Osteoblast (primary cell): ENCODE data around the gene TULP4. TPM values are rescaled to one million over a fixed set of nuclear protein-coding genes. Genes with fewer than 3 reads are reported as not detected.
"Not testable (repeated sequence)": the region's sequence is repeated elsewhere in the genome, so short reads cannot be mapped to it uniquely, and the experiment has no call there.

Source experiments
- DNase-seq: peaks from one replicate; pipeline ENCODE4 v3.0.0; 2011; ENCODE audit warnings: low spot score, mixed read lengths; ENCODE audit not compliant: insufficient read length; ENCODE audit errors: missing footprints
- H2AFZ ChIP-seq: 2 replicates; pipeline ENCODE4 v1.6.0; 2011; ENCODE audit warnings: mild to moderate bottlenecking, low read length
- H3K27ac ChIP-seq: 2 replicates; pipeline ENCODE4 v1.5.1; 2011; ENCODE audit warnings: mild to moderate bottlenecking, low read depth, low read length, moderate library complexity
- H3K27me3 ChIP-seq: 2 replicates; pipeline ENCODE4 v1.6.0; 2012; ENCODE audit warnings: mild to moderate bottlenecking, control low read depth, inconsistent platforms, low read length, moderate library complexity; ENCODE audit not compliant: insufficient read depth
- H3K36me3 ChIP-seq: 2 replicates; pipeline ENCODE4 v1.5.1; 2011; ENCODE audit warnings: mild to moderate bottlenecking, low read length, control low read depth, moderate library complexity; ENCODE audit not compliant: insufficient read depth
- H3K4me1 ChIP-seq: 2 replicates; pipeline ENCODE4 v1.5.1; 2011; ENCODE audit warnings: mild to moderate bottlenecking, low read length, control low read depth, moderate library complexity; ENCODE audit not compliant: insufficient read depth
- H3K4me2 ChIP-seq: 2 replicates; pipeline ENCODE4 v1.6.0; 2011; ENCODE audit warnings: mild to moderate bottlenecking, low read length; ENCODE audit not compliant: insufficient read depth
- H3K4me3 ChIP-seq: fragments of 200-600 bp; sonication (generic); 3 replicates; pipeline ENCODE4 v1.5.1; 2012; ENCODE audit warnings: mild to moderate bottlenecking, low read length, inconsistent platforms; ENCODE audit not compliant: insufficient read depth
- H3K79me2 ChIP-seq: 2 replicates; pipeline ENCODE4 v1.6.0; 2012; ENCODE audit warnings: mild to moderate bottlenecking, low read length, control low read depth, inconsistent platforms; ENCODE audit not compliant: insufficient read depth
- H3K9me3 ChIP-seq: 2 replicates; pipeline ENCODE4 v1.5.1; 2011; ENCODE audit warnings: low read depth, low read length, control low read depth
- H4K20me1 ChIP-seq: 2 replicates; pipeline ENCODE4 v1.6.0; 2012; ENCODE audit warnings: mild to moderate bottlenecking, low read length, control low read depth; ENCODE audit not compliant: insufficient read depth
- CTCF ChIP-seq: IDR thresholded peaks from 2 replicates; pipeline ENCODE4 v1.5.1; 2011; ENCODE audit warnings: mild to moderate bottlenecking, low read depth, low read length, moderate library complexity; ENCODE audit errors: extremely low read depth
- total RNA-seq: library from RNA; depleted of rRNA; stranded (reverse); fragments of >200 nt; gene quantifications from 2 replicates; pipeline ENCODE4 v1.2.3, GENCODE V29; 2012

Gene TULP4
- total RNA-seq, 1 donor: 172 TPM

DNA sequence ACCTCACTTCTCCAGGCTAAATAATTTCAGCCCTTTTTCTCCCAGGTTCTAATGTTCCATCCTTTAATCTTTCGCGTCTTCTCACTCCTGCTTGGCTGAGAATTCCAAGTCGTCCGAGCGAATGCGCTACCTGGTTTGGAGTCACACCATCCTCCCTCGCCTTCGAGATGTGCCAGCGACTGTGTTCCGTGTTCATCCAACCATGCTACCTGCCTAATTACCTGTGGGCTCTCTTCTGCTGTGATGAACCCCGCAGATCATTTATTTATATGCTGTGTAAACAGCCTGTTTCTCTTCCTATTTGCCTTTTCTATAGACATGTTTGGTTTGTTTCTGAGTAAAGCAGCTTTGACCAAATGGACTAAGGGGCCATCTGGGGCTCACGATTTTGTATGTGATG is 164.1 kb downstream of the TULP4 start:
- H3K36me3 ChIP-seq: peaks cover 21% of the 10 kb centered on the region
- no peak overlapping the region for H3K27ac ChIP-seq
- H2AFZ ChIP-seq: no peak overlapping the region
- peaks cover 20% of the 10 kb centered on the region for H3K4me1 ChIP-seq
- peaks cover 1% of the 10 kb centered on the region for H4K20me1 ChIP-seq
- TF ChIP-seq CTCF: no peak
- H3K4me3 ChIP-seq: no peak overlapping the region
- DNase-seq: no peak
- H3K4me2 ChIP-seq: no peak overlapping the region
- no peaks in the 10 kb centered on the region for H3K9me3 ChIP-seq
- H3K79me2 ChIP-seq: no peaks in the 10 kb centered on the region
- H3K27me3 ChIP-seq: no peaks in the 10 kb centered on the region

DNA sequence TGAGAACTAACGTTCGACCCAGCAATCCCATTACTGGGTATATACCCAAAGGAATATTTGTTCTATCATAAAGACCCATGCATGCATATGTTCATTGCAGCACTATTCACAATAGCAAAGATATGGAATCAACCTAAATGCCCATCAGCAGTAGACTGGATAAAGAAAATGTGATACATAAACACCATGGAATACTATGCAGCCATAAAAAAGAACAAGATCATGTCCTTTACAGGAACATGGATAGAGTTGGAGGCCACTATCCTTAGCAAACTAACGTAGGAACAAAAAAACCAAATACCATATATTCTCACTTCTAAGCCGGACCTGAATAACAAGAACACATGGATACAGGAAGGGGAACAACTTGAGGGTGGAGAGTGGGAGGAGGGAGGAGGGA is 165.5 kb downstream of the TULP4 start:
- not testable (repeated sequence) for H3K27ac ChIP-seq, H3K4me2 ChIP-seq, DNase-seq, H2AFZ ChIP-seq, H3K4me3 ChIP-seq, H3K9me3 ChIP-seq, H4K20me1 ChIP-seq, H3K79me2 ChIP-seq, H3K27me3 ChIP-seq
- peaks cover 21% of the 10 kb centered on the region for H3K36me3 ChIP-seq
- peaks cover 33% of the 10 kb centered on the region for H3K4me1 ChIP-seq

DNA sequence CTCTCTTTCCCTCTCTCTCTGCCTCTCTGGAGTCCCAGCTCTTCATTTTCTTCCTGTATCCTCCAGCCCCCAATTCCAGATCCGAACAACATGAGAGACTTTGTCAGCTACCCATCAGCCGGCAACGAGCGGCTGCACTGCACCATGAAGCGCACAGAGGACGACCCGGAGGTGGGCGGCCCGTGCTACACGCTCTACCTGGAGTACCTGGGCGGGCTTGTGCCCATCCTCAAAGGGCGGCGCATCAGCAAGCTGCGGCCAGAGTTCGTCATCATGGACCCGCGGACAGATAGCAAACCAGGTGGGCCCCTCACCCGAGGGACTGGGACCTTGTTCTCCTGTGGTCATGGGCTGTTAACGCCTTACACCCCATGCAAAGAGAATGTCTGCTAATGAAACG is 168.7 kb downstream of the TULP4 start:
- H3K4me2 ChIP-seq: no peak overlapping the region
- no peak overlapping the region for H2AFZ ChIP-seq
- no peaks in the 10 kb centered on the region for H3K9me3 ChIP-seq
- H3K36me3 ChIP-seq: peaks cover 21% of the 10 kb centered on the region
- no peak for TF ChIP-seq CTCF
- no peak overlapping the region for H3K4me3 ChIP-seq
- DNase-seq: no peak
- peaks cover 29% of the 10 kb centered on the region for H3K4me1 ChIP-seq
- peaks cover 3% of the 10 kb centered on the region for H4K20me1 ChIP-seq
- H3K27me3 ChIP-seq: no peaks in the 10 kb centered on the region
- H3K27ac ChIP-seq: no peak overlapping the region
- no peaks in the 10 kb centered on the region for H3K79me2 ChIP-seq

DNA sequence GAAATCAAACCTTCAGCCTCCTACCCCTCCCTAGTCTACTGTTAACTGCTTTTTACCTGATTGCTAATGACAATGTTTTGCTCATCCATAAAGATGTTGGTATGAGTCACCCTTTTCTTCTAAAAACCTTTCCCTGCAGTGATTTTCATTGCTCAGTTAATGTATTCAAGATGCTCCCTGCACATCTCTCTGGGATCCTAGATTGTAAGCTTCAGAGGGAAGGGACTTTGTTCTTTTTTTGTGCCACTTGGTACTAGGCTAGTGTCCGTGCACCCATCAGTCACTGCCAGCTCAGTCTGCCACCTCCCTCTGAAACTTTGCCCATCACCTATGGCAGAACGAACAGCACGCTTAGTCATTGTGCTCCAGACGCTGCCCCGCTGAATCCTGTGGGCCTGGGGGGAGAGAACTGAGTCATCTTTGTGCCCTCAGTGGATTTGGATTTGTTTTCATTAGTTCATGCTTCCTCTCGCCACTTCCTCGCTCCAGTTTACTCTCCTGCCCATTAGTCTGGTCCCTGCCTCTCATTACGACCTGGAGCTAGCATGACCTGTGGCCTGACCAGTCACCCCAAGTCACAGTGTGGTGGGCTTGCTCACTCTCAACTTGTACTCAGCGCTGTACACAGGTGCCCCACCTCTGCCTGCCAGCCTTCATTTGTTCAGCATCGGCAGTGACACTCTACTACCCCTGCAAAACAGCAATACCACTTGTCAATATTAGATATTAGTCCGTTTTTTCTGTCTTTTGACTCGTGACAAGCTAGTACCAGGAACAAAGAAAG is 169.6 kb downstream of the TULP4 start:
- no peaks in the 10 kb centered on the region for H3K79me2 ChIP-seq
- peak overlapping the region; percentile 22 for H3K4me3 ChIP-seq
- DNase-seq: peak; percentile 94
- peak overlapping the region; percentile 64 for H3K27ac ChIP-seq
- no peaks in the 10 kb centered on the region for H3K9me3 ChIP-seq
- peaks cover 3% of the 10 kb centered on the region for H4K20me1 ChIP-seq
- H3K4me1 ChIP-seq: peaks cover 26% of the 10 kb centered on the region
- peak overlapping the region; percentile 73 for H3K4me2 ChIP-seq
- no peak overlapping the region for H2AFZ ChIP-seq
- H3K36me3 ChIP-seq: peaks cover 15% of the 10 kb centered on the region
- H3K27me3 ChIP-seq: no peaks in the 10 kb centered on the region
- no peak for TF ChIP-seq CTCF
